Nephron (organoid): Measurements from ENCODE around the gene ATG4D.

Source experiments
- H3K27ac Mint-ChIP-seq, 3 experiments: 2 replicates each; pipeline ENCODE4 v1.8.0; 2020; ENCODE audit warnings: mixed read lengths in 3 of 3, mild to moderate bottlenecking in 2 of 3, moderate library complexity in 1 of 3
- H3K27me3 Mint-ChIP-seq: 2 replicates; pipeline ENCODE4 v1.8.0; 2021; ENCODE audit warnings: low read depth, mild to moderate bottlenecking, moderate library complexity, mixed read lengths
- H3K36me3 Mint-ChIP-seq: 2 replicates; pipeline ENCODE4 v1.8.0; 2020; ENCODE audit warnings: low read depth, mixed read lengths
- H3K4me1 Mint-ChIP-seq: 2 replicates; pipeline ENCODE4 v1.8.0; 2020; ENCODE audit warnings: mixed read lengths
- H3K4me3 Mint-ChIP-seq, 3 experiments: 2 replicates each; pipeline ENCODE4 v1.8.0; 2020; ENCODE audit warnings: mild to moderate bottlenecking in 3 of 3, mixed read lengths in 3 of 3, moderate library complexity in 2 of 3
- H3K9me3 Mint-ChIP-seq: 2 replicates; pipeline ENCODE4 v1.8.0; 2020; ENCODE audit warnings: mixed read lengths
- TF ChIP-seq, protein P1 (sequence below), 3 experiments: fragments of 200-600 bp; sonication (generic); IDR thresholded peaks; one replicate each; pipeline ENCODE4 v1.5.0; 2021; ENCODE audit warnings: antibody characterized with exemption in 3 of 3; ENCODE audit not compliant: unreplicated experiment in 3 of 3

ATG4D gene

GRCh38 chr19:10582091-10582490 is 38.4 kb downstream of the ATG4D start:
- Mint-ChIP-seq H3K9me3 (peaks cover 3% of the 10 kb centered on the region), H3K36me3 (peaks cover 3% of the 10 kb centered on the region), H3K4me1 (peaks cover 5% of the 10 kb centered on the region), H3K27ac (no peak overlapping the region), H3K27me3 (peaks cover 37% of the 10 kb centered on the region), H3K4me3 (no peak overlapping the region)
- TF ChIP-seq, protein P1, sequence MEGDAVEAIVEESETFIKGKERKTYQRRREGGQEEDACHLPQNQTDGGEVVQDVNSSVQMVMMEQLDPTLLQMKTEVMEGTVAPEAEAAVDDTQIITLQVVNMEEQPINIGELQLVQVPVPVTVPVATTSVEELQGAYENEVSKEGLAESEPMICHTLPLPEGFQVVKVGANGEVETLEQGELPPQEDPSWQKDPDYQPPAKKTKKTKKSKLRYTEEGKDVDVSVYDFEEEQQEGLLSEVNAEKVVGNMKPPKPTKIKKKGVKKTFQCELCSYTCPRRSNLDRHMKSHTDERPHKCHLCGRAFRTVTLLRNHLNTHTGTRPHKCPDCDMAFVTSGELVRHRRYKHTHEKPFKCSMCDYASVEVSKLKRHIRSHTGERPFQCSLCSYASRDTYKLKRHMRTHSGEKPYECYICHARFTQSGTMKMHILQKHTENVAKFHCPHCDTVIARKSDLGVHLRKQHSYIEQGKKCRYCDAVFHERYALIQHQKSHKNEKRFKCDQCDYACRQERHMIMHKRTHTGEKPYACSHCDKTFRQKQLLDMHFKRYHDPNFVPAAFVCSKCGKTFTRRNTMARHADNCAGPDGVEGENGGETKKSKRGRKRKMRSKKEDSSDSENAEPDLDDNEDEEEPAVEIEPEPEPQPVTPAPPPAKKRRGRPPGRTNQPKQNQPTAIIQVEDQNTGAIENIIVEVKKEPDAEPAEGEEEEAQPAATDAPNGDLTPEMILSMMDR (IDR thresholded peaks at IDR 0.05; ENCODE audit: unreplicated experiment in 3 of 3), result no peak

- no peak overlapping the region for H3K27ac Mint-ChIP-seq
- H3K36me3 Mint-ChIP-seq, result peaks cover 10% of the 10 kb centered on the region
- H3K9me3 Mint-ChIP-seq, result peaks cover 8% of the 10 kb centered on the region
- no peak overlapping the region for H3K4me3 Mint-ChIP-seq
- peaks cover 5% of the 10 kb centered on the region for H3K4me1 Mint-ChIP-seq
- peaks cover 48% of the 10 kb centered on the region for H3K27me3 Mint-ChIP-seq
- TF ChIP-seq, protein P1 (IDR thresholded peaks at IDR 0.05; ENCODE audit: unreplicated experiment in 3 of 3), result no peak
Observed at GRCh38 chr19:10583036-10583776, 39.5 kb downstream of the ATG4D start.

DNA sequence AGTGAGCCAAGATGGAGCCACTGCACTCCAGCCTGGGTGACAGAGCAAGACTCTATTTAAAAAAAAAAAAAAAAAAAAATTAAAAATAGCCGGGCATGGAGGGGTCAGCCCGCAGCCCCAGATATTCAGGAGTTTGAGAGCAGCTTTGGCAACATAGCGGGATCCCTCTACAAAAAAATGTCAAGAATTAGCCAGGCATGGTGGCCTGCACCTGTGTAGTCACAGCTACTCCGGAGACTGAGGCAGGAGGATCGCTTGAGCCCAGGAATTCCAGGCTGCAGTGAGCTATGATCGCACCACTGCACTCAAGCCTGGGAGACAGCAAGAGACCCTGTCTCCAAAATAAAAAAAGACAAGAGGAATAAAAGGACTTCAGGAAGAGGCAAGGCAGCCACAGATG is 42.7 kb downstream of the ATG4D start:
- Mint-ChIP-seq H3K27ac (no peak overlapping the region), H3K36me3 (peaks cover 6% of the 10 kb centered on the region), H3K27me3 (peaks cover 70% of the 10 kb centered on the region), H3K4me1 (no peaks in the 10 kb centered on the region), H3K4me3 (peak overlapping the region; percentile 73 to 75 (median 74)), H3K9me3 (peaks cover 8% of the 10 kb centered on the region)
- TF ChIP-seq, protein P1 (IDR thresholded peaks at IDR 0.05; ENCODE audit: unreplicated experiment in 3 of 3), result no peak

DNA sequence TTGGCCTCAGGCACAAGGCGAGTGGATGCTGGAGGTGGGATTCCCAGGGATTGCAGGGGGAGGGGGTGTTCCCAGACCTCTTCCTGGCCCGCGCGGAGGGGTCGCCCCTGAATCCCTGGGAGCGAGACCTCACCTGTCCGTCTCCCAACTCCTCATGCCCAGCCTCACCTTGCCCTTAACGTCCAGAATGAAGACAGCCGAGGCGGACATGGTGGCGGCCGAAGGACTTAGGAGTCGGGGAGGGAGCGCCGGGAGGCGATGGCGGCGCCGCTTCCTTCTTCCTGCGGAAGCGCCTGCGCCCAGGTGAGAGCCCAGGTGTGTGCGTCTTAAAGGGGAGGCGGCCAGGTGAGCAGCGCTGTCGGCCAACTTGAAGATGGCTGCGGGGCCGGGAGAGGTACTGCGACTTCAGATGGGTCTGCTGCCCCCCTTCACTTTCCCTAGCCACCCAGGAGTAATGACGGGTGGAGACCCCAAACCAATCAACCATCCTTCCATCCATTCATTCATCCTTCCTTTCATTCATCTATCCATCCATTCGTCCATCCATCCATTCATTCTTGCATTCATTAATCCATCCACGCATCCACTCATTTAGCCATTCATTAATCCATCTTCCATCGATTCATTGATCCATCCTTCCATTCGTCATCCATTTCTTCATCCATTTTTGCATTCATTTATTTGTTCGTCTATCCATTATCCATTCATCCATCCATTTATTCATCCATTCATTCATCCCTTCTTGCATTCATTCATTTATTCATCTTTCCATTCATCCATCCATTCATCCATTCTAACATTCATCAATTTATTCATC is 43.5 kb downstream of the ATG4D start, which contains the start of gene AP1M2:
AP1M2 (minus strand) TSS at position 291 of the 817 bp plus-strand sequence; CDS start at position 210, 81 bp downstream.
- Mint-ChIP-seq H3K4me3 (peak within 1 kb of the TSS; percentile 73 to 75 (median 74)), H3K9me3 (peaks cover 8% of the 10 kb centered on the region), H3K27ac (no peak within 1 kb of the TSS), H3K27me3 (peaks cover 70% of the 10 kb centered on the region), H3K4me1 (no peaks in the 10 kb centered on the region), H3K36me3 (peaks cover 6% of the 10 kb centered on the region)
- TF ChIP-seq, protein P1 (IDR thresholded peaks at IDR 0.05; ENCODE audit: unreplicated experiment in 3 of 3), result no peak

DNA sequence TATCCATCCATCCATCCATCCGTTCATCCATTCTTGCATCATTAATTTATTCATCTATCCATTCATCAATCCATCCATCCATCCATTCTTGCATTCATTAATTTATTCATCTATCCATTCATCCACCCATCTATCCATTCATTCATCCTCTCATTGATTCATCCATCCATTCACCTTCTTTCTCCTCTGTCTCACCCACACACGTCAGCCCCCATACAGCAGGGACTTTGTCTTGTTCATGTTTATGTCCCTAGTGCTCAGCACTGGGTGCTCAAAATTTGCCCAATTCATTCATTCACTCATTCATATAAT is 44.1 kb downstream of the ATG4D start:
- peak overlapping the region in 2 of 3 experiments; percentile 35 to 52 for H3K4me3 Mint-ChIP-seq
- H3K27ac Mint-ChIP-seq, result no peak overlapping the region
- TF ChIP-seq, protein P1 (IDR thresholded peaks at IDR 0.05; ENCODE audit: unreplicated experiment in 3 of 3), result no peak
- H3K4me1 Mint-ChIP-seq, result no peaks in the 10 kb centered on the region
- peaks cover 70% of the 10 kb centered on the region for H3K27me3 Mint-ChIP-seq
- peaks cover 8% of the 10 kb centered on the region for H3K9me3 Mint-ChIP-seq
- H3K36me3 Mint-ChIP-seq, result peaks cover 6% of the 10 kb centered on the region
